Liver (tissue), 3 donors: ENCODE results near the gene ERFE.

Experiments used
- FOXA1 ChIP-seq: IDR thresholded peaks from 2 replicates; pipeline ENCODE4 v1.6.1; 2016; ENCODE audit warnings: antibody characterized with exemption
- GABPA ChIP-seq, 2 donors: IDR thresholded peaks in 1 of 2; conservative IDR thresholded peaks in 1 of 2; 2 replicates each; pipeline ENCODE4 v1.6.1; 2016; ENCODE audit warnings: antibody characterized with exemption in 2 of 2, mild to moderate bottlenecking in 1 of 2, moderate library complexity in 1 of 2
- JUND ChIP-seq, 2 donors: IDR thresholded peaks; 2 replicates each; pipeline ENCODE4 v1.6.1; 2016; ENCODE audit warnings: antibody characterized with exemption in 2 of 2
- RAD21 ChIP-seq, 2 donors: IDR thresholded peaks; 2 replicates each; pipeline ENCODE4 v1.6.1; 2016; ENCODE audit warnings: antibody characterized with exemption in 2 of 2, mild to moderate bottlenecking in 2 of 2
- RXRA ChIP-seq, 2 donors: IDR thresholded peaks; 2 replicates each; pipeline ENCODE4 v1.6.1; 2017 to 2018; ENCODE audit warnings: antibody characterized with exemption in 2 of 2, mild to moderate bottlenecking in 1 of 2
- SP1 ChIP-seq: IDR thresholded peaks from 2 replicates; pipeline ENCODE4 v1.6.1; 2018; ENCODE audit warnings: antibody characterized with exemption, mild to moderate bottlenecking
- TF ChIP-seq, protein P1 (sequence below): fragments of 150-350 bp; IDR thresholded peaks from 2 replicates; pipeline ENCODE4 v1.5.1; 2017; ENCODE audit warnings: improper control_type of control experiment, low read depth, low read length; ENCODE audit not compliant: missing input control
- TF ChIP-seq, protein P2 (sequence below): IDR thresholded peaks from 2 replicates; pipeline ENCODE4 v1.6.1; 2016; ENCODE audit warnings: antibody characterized with exemption
- TF ChIP-seq, protein P3 (sequence below): IDR thresholded peaks from 2 replicates; pipeline ENCODE4 v1.6.1; 2016; ENCODE audit warnings: antibody characterized with exemption
- TF ChIP-seq, protein P4 (sequence below): IDR thresholded peaks from 2 replicates; pipeline ENCODE4 v1.6.1; 2016; ENCODE audit warnings: antibody characterized with exemption, mild to moderate bottlenecking
- TF ChIP-seq, protein P5 (sequence below): IDR thresholded peaks from 2 replicates; pipeline ENCODE4 v1.6.1; 2016; ENCODE audit warnings: antibody characterized with exemption
- donor health status: healthy.
- donor health status: healthy.

DNA sequence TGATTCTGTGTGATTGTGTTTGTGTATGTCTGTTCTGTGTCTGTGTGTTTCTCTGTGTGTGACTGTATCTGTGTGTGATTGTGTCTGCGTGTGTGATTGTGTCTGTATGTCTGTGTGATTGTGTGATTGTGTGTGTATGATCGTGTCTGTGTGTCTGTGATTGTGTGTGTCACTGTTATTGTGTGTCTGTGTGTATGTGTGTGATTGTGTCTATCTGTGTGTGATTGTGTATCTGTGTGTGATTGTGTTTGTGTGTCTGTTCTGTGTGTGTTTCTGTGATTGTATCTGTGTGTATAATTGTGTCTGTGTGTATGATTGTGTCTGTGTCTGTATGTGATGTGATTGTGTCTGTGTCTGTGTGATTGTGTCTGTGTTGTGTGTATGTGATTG, 32.0 kb upstream of the ERFE start:
- TF ChIP-seq, protein P1, sequence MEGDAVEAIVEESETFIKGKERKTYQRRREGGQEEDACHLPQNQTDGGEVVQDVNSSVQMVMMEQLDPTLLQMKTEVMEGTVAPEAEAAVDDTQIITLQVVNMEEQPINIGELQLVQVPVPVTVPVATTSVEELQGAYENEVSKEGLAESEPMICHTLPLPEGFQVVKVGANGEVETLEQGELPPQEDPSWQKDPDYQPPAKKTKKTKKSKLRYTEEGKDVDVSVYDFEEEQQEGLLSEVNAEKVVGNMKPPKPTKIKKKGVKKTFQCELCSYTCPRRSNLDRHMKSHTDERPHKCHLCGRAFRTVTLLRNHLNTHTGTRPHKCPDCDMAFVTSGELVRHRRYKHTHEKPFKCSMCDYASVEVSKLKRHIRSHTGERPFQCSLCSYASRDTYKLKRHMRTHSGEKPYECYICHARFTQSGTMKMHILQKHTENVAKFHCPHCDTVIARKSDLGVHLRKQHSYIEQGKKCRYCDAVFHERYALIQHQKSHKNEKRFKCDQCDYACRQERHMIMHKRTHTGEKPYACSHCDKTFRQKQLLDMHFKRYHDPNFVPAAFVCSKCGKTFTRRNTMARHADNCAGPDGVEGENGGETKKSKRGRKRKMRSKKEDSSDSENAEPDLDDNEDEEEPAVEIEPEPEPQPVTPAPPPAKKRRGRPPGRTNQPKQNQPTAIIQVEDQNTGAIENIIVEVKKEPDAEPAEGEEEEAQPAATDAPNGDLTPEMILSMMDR, result no peak
- TF ChIP-seq, protein P2, sequence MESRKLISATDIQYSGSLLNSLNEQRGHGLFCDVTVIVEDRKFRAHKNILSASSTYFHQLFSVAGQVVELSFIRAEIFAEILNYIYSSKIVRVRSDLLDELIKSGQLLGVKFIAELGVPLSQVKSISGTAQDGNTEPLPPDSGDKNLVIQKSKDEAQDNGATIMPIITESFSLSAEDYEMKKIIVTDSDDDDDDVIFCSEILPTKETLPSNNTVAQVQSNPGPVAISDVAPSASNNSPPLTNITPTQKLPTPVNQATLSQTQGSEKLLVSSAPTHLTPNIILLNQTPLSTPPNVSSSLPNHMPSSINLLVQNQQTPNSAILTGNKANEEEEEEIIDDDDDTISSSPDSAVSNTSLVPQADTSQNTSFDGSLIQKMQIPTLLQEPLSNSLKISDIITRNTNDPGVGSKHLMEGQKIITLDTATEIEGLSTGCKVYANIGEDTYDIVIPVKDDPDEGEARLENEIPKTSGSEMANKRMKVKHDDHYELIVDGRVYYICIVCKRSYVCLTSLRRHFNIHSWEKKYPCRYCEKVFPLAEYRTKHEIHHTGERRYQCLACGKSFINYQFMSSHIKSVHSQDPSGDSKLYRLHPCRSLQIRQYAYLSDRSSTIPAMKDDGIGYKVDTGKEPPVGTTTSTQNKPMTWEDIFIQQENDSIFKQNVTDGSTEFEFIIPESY, result no peak
- TF ChIP-seq RXRA (IDR thresholded peaks at IDR 0.05) (no peak), RAD21 (IDR thresholded peaks at IDR 0.05) (no peak), FOXA1 (no peak), SP1 (no peak), GABPA (IDR thresholded peaks at IDR 0.05 in 1 of 2, conservative IDR thresholded peaks at IDR 0.05 in 1 of 2) (no peak), JUND (IDR thresholded peaks at IDR 0.05) (no peak)
- TF ChIP-seq, protein P3, sequence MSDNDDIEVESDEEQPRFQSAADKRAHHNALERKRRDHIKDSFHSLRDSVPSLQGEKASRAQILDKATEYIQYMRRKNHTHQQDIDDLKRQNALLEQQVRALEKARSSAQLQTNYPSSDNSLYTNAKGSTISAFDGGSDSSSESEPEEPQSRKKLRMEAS, result no peak
- TF ChIP-seq, protein P4, sequence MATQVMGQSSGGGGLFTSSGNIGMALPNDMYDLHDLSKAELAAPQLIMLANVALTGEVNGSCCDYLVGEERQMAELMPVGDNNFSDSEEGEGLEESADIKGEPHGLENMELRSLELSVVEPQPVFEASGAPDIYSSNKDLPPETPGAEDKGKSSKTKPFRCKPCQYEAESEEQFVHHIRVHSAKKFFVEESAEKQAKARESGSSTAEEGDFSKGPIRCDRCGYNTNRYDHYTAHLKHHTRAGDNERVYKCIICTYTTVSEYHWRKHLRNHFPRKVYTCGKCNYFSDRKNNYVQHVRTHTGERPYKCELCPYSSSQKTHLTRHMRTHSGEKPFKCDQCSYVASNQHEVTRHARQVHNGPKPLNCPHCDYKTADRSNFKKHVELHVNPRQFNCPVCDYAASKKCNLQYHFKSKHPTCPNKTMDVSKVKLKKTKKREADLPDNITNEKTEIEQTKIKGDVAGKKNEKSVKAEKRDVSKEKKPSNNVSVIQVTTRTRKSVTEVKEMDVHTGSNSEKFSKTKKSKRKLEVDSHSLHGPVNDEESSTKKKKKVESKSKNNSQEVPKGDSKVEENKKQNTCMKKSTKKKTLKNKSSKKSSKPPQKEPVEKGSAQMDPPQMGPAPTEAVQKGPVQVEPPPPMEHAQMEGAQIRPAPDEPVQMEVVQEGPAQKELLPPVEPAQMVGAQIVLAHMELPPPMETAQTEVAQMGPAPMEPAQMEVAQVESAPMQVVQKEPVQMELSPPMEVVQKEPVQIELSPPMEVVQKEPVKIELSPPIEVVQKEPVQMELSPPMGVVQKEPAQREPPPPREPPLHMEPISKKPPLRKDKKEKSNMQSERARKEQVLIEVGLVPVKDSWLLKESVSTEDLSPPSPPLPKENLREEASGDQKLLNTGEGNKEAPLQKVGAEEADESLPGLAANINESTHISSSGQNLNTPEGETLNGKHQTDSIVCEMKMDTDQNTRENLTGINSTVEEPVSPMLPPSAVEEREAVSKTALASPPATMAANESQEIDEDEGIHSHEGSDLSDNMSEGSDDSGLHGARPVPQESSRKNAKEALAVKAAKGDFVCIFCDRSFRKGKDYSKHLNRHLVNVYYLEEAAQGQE, result no peak
- TF ChIP-seq, protein P5, sequence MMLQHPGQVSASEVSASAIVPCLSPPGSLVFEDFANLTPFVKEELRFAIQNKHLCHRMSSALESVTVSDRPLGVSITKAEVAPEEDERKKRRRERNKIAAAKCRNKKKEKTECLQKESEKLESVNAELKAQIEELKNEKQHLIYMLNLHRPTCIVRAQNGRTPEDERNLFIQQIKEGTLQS, result no peak
